Stimulated activated CD4-positive, alpha-beta T cell treated with anti-CD3 and anti-CD28 coated beads, Interleukin-4, amount 100 ng/mL, for 24 hours (primary cell): ENCODE data around the gene PRDM7.
A peak's percentile ranks its signal among the peaks of the same experiment; 100 is the strongest.
"Not testable (repeated sequence)": the region's sequence is repeated elsewhere in the genome, so short reads cannot be mapped to it uniquely, and the experiment has no call there.

Experiments
- DNase-seq: peaks from one replicate; pipeline ENCODE4 v3.0.0-alpha.2; 2020

Gene PRDM7

GRCh38 chr16:90011508-90011819, 65.7 kb downstream of the PRDM7 start:
- no peak for DNase-seq

GRCh38 chr16:90010676-90011507, 66.2 kb downstream of the PRDM7 start:
- DNase-seq = no peak

GRCh38 chr16:90009172-90009899, 67.8 kb downstream of the PRDM7 start:
- DNase-seq = no peak

- DNase-seq = peak; percentile 71
These were observed 68.4 kb downstream of the PRDM7 start for GRCh38 chr16:90008708-90009145.

- not testable (repeated sequence) for DNase-seq
These were observed 69.4 kb downstream of the PRDM7 start for GRCh38 chr16:90007635-90008234.

DNA sequence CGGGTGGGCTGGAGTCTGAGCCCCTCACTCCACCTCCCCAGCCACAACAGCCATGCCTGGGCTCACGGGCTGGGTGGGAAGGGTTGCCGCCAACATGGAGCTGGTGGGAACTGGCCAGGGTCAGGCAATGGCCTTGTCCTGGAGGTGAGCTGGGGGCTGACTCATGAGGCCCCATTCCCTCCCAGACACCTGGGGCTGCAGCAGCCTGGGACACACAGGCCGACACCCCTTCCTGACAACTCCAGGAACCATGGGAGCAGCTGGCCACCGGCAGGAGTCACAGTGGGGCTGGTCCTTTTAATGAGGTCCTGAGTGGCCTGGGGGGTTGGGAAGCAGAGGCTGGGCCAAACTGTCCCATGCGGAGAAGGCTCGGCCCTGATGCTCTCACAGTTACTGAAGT, 70.1 kb downstream of the PRDM7 start:
- DNase-seq = no peak
